HEK293 (cell line): ENCODE results near the gene ATP5F1D.

ENCODE experiments used
- CTCF ChIA-PET: fragments of 350-600 bp; formaldehyde crosslinking; extraction: SDS; loops from one replicate; lab custom pipeline; 2021; ENCODE audit warnings: antibody characterized with exemption; lab: Yijun Ruan, JAX
- POLR2A ChIA-PET: fragments of 300-600 bp; formaldehyde crosslinking; extraction: SDS; loops from one replicate; lab custom pipeline; 2020; ENCODE audit warnings: antibody characterized with exemption, inconsistent platforms; lab: Yijun Ruan, JAX
- H3K27ac ChIP-seq: fragments of 200-500 bp; sonication (Bioruptor generic); 2 replicates; pipeline ENCODE4 v1.5.1; 2014; ENCODE audit warnings: low read depth, low read length, control low read depth, inconsistent platforms; ENCODE audit errors: extremely low read depth
- H3K36me3 ChIP-seq, 2 experiments: fragments of 200-500 bp in 1 of 2; sonication (Bioruptor generic) in 1 of 2; 1 replicate in 1 of 2; 2 replicates in 1 of 2; pipeline ENCODE4 v1.5.1; 2014 to 2017; ENCODE audit warnings: inconsistent platforms in 2 of 2, low read length in 2 of 2; ENCODE audit not compliant: control insufficient read depth in 2 of 2, insufficient read depth in 1 of 2
- H3K4me1 ChIP-seq: fragments of 200-500 bp; sonication (Bioruptor generic); 2 replicates; pipeline ENCODE4 v1.5.1; 2014; ENCODE audit warnings: mild to moderate bottlenecking, low read length, inconsistent platforms; ENCODE audit not compliant: control insufficient read depth, insufficient read depth
- H3K4me3 ChIP-seq: 2 replicates; pipeline ENCODE4 v1.5.1; 2011; ENCODE audit warnings: low read depth, mild to moderate bottlenecking, control low read depth, low read length, moderate library complexity
- H3K9me3 ChIP-seq: fragments of 200-500 bp; sonication (Bioruptor generic); 2 replicates; pipeline ENCODE4 v1.5.1; 2014; ENCODE audit warnings: low read depth, low read length, inconsistent platforms; ENCODE audit not compliant: control insufficient read depth, insufficient read depth
- GLIS1 ChIP-seq: fragments of 450-650 bp; formaldehyde crosslinking; IDR thresholded peaks from 2 replicates; pipeline ENCODE4 v1.5.1; 2016; ENCODE audit warnings: missing biosample characterization, missing genetic modification characterization
- GLIS2 ChIP-seq: fragments of 450-650 bp; formaldehyde crosslinking; IDR thresholded peaks from 2 replicates; pipeline ENCODE4 v1.5.1; 2016; ENCODE audit warnings: missing biosample characterization, missing genetic modification characterization
- HIC1 ChIP-seq: fragments of 450-650 bp; formaldehyde crosslinking; IDR thresholded peaks from 2 replicates; pipeline ENCODE4 v1.5.1; 2016; ENCODE audit warnings: missing biosample characterization, missing genetic modification characterization
- PATZ1 ChIP-seq: fragments of 450-650 bp; formaldehyde crosslinking; IDR thresholded peaks from 2 replicates; pipeline ENCODE4 v1.5.1; 2016; ENCODE audit warnings: missing biosample characterization, missing genetic modification characterization
- PRDM2 ChIP-seq: fragments of 450-650 bp; formaldehyde crosslinking; IDR thresholded peaks from 2 replicates; pipeline ENCODE4 v1.5.1; 2016; ENCODE audit warnings: missing biosample characterization, missing genetic modification characterization, borderline replicate concordance
- ZBTB10 ChIP-seq: fragments of 450-650 bp; formaldehyde crosslinking; IDR thresholded peaks from 2 replicates; pipeline ENCODE4 v1.5.1; 2016; ENCODE audit warnings: missing biosample characterization, missing genetic modification characterization
- ZBTB7A ChIP-seq: fragments of 450-650 bp; formaldehyde crosslinking; IDR thresholded peaks from 2 replicates; pipeline ENCODE4 v1.5.1; 2016; ENCODE audit warnings: low read depth, missing biosample characterization, missing genetic modification characterization
- ZFP37 ChIP-seq: fragments of 450-650 bp; formaldehyde crosslinking; IDR thresholded peaks from 2 replicates; pipeline ENCODE4 v1.5.1; 2016; ENCODE audit warnings: missing biosample characterization, missing genetic modification characterization
- ZNF138 ChIP-seq: fragments of 450-650 bp; formaldehyde crosslinking; IDR thresholded peaks from 2 replicates; pipeline ENCODE4 v1.5.1; 2016; ENCODE audit warnings: missing biosample characterization, missing genetic modification characterization, borderline replicate concordance
- ZNF174 ChIP-seq: fragments of 450-650 bp; formaldehyde crosslinking; IDR thresholded peaks from 2 replicates; pipeline ENCODE4 v1.5.0; 2017; ENCODE audit warnings: missing biosample characterization, mild to moderate bottlenecking, missing genetic modification characterization
- ZNF280D ChIP-seq: fragments of 450-650 bp; formaldehyde crosslinking; IDR thresholded peaks from 2 replicates; pipeline ENCODE4 v1.5.1; 2016; ENCODE audit warnings: missing biosample characterization, missing genetic modification characterization
- ZNF311 ChIP-seq: fragments of 450-650 bp; formaldehyde crosslinking; IDR thresholded peaks from 2 replicates; pipeline ENCODE4 v1.5.1; 2017; ENCODE audit warnings: missing biosample characterization, missing genetic modification characterization, borderline replicate concordance
- ZNF391 ChIP-seq: fragments of 450-650 bp; formaldehyde crosslinking; IDR thresholded peaks from 2 replicates; pipeline ENCODE4 v1.5.1; 2016; ENCODE audit warnings: low read depth, missing biosample characterization, missing genetic modification characterization, borderline replicate concordance
- ZNF433 ChIP-seq: fragments of 450-650 bp; formaldehyde crosslinking; IDR thresholded peaks from 2 replicates; pipeline ENCODE4 v1.5.1; 2016; ENCODE audit warnings: missing biosample characterization, missing genetic modification characterization, low read depth
- ZNF561 ChIP-seq: fragments of 450-650 bp; IDR thresholded peaks from 2 replicates; pipeline ENCODE4 v1.5.1; 2018; ENCODE audit warnings: missing biosample characterization, missing genetic modification characterization, borderline replicate concordance
- ZSCAN4 ChIP-seq: fragments of 450-650 bp; formaldehyde crosslinking; IDR thresholded peaks from 2 replicates; pipeline ENCODE4 v1.5.1; 2017; ENCODE audit warnings: missing biosample characterization, missing genetic modification characterization

ATP5F1D gene

GRCh38 chr19:1288833-1289685 is 47.5 kb downstream of the ATP5F1D start:
- Histone ChIP-seq H3K9me3 (no peaks in the 10 kb centered on the region), H3K4me3 (no peak overlapping the region), H3K27ac (no peak overlapping the region), H3K4me1 (peaks cover 5% of the 10 kb centered on the region), H3K36me3 (no peaks in the 10 kb centered on the region)
- ChIA-PET CTCF (no interaction called here), POLR2A (no interaction called here)
- TF ChIP-seq ZBTB7A (tag by site-specific recombination) (no peak), ZBTB10 (tag by site-specific recombination) (0 out of 2 replicates have a peak, but pooled peaks have one; percentile 40), ZFP37 (tag by site-specific recombination) (no peak), ZNF138 (tag by site-specific recombination) (no peak), ZSCAN4 (tag by site-specific recombination) (no peak), GLIS1 (tag by site-specific recombination) (peak; percentile 36; the same call in 1 of the 2 replicates), ZNF391 (tag by site-specific recombination) (no peak), ZNF280D (no peak), HIC1 (peak; percentile 69), ZNF561 (tag by site-specific recombination) (no peak), ZNF174 (tag by site-specific recombination) (no peak), PATZ1 (tag by site-specific recombination) (peak; percentile 32; the same call in 1 of the 2 replicates), GLIS2 (tag by site-specific recombination) (peak; percentile 32; the same call in 1 of the 2 replicates), ZNF311 (no peak), ZNF433 (tag by site-specific recombination) (no peak), PRDM2 (tag by site-specific recombination) (no peak)
